Osteocyte (in vitro differentiated cells): ENCODE results near the gene RNF41. TPM values are rescaled to one million over a fixed set of nuclear protein-coding genes. Genes with fewer than 3 reads are reported as not detected.

Source experiments
- DNase-seq: peaks from one replicate; pipeline ENCODE4 v3.0.0; 2021; ENCODE audit warnings: mixed read lengths; ENCODE audit not compliant: unreplicated experiment; ENCODE audit errors: extremely low spot score
- H3K27ac Mint-ChIP-seq: one replicate; pipeline ENCODE4 v1.8.0; 2021; ENCODE audit warnings: mild to moderate bottlenecking, mixed read lengths; ENCODE audit not compliant: unreplicated experiment
- H3K27me3 Mint-ChIP-seq: one replicate; pipeline ENCODE4 v1.8.0; 2021; ENCODE audit warnings: mixed read lengths; ENCODE audit not compliant: unreplicated experiment
- H3K36me3 Mint-ChIP-seq: one replicate; pipeline ENCODE4 v1.8.0; 2021; ENCODE audit warnings: mixed read lengths; ENCODE audit not compliant: unreplicated experiment
- H3K4me1 Mint-ChIP-seq: one replicate; pipeline ENCODE4 v1.8.0; 2021; ENCODE audit warnings: mixed read lengths; ENCODE audit not compliant: unreplicated experiment
- H3K4me3 Mint-ChIP-seq: one replicate; pipeline ENCODE4 v1.8.0; 2021; ENCODE audit warnings: mild to moderate bottlenecking, moderate library complexity, mixed read lengths; ENCODE audit not compliant: unreplicated experiment
- H3K9me3 Mint-ChIP-seq: one replicate; pipeline ENCODE4 v1.8.0; 2021; ENCODE audit warnings: mixed read lengths; ENCODE audit not compliant: unreplicated experiment
- CTCF ChIP-seq: fragments of 200-600 bp; sonication (generic); IDR thresholded peaks from 2 replicates; pipeline ENCODE4 v1.5.0; 2021; ENCODE audit warnings: antibody characterized with exemption, mild to moderate bottlenecking, moderate library complexity
- total RNA-seq: library from RNA; stranded (reverse); gene quantifications from 2 replicates; pipeline ENCODE4 v1.2.1, GENCODE V29; 2021

Gene RNF41
- total RNA-seq, 1 donor from 2014 or later = 71.2 TPM

- peak overlapping the region; percentile 81 for H3K4me3 Mint-ChIP-seq
- H3K27me3 Mint-ChIP-seq = no peaks in the 10 kb centered on the region
- no peak for DNase-seq
- peaks cover 25% of the 10 kb centered on the region for H3K36me3 Mint-ChIP-seq
- H3K27ac Mint-ChIP-seq = peak overlapping the region; percentile 87
- TF ChIP-seq CTCF = no peak
- H3K9me3 Mint-ChIP-seq = no peaks in the 10 kb centered on the region
- H3K4me1 Mint-ChIP-seq = peaks cover 33% of the 10 kb centered on the region
These were observed 33.5 kb downstream of the RNF41 start for GRCh38 chr12:56188131-56188777.

- no peak for TF ChIP-seq CTCF
- Mint-ChIP-seq H3K27me3 (no peaks in the 10 kb centered on the region), H3K4me1 (peaks cover 28% of the 10 kb centered on the region), H3K36me3 (peaks cover 28% of the 10 kb centered on the region), H3K4me3 (peak overlapping the region; percentile 29), H3K27ac (no peak overlapping the region), H3K9me3 (no peaks in the 10 kb centered on the region)
- DNase-seq = no peak
These were observed 34.8 kb downstream of the RNF41 start for GRCh38 chr12:56186957-56187356.

GRCh38 chr12:56178347-56178746 lies 43.4 kb downstream of the RNF41 start:
- no peak for TF ChIP-seq CTCF
- H3K36me3 Mint-ChIP-seq = peaks cover 56% of the 10 kb centered on the region
- no peak overlapping the region for H3K4me3 Mint-ChIP-seq
- no peaks in the 10 kb centered on the region for H3K9me3 Mint-ChIP-seq
- no peaks in the 10 kb centered on the region for H3K4me1 Mint-ChIP-seq
- no peak for DNase-seq
- no peaks in the 10 kb centered on the region for H3K27me3 Mint-ChIP-seq
- H3K27ac Mint-ChIP-seq = no peak overlapping the region

GRCh38 chr12:56172839-56173238 lies 48.9 kb downstream of the RNF41 start:
- Mint-ChIP-seq H3K27ac (no peak overlapping the region), H3K27me3 (no peaks in the 10 kb centered on the region), H3K4me3 (no peak overlapping the region), H3K36me3 (peaks cover 45% of the 10 kb centered on the region), H3K9me3 (no peaks in the 10 kb centered on the region), H3K4me1 (no peaks in the 10 kb centered on the region)
- TF ChIP-seq CTCF = no peak
- no peak for DNase-seq

- H3K9me3 Mint-ChIP-seq = no peaks in the 10 kb centered on the region
- no peak overlapping the region for H3K4me3 Mint-ChIP-seq
- no peaks in the 10 kb centered on the region for H3K27me3 Mint-ChIP-seq
- peaks cover 2% of the 10 kb centered on the region for H3K4me1 Mint-ChIP-seq
- no peak overlapping the region for H3K27ac Mint-ChIP-seq
- H3K36me3 Mint-ChIP-seq = peaks cover 43% of the 10 kb centered on the region
- no peak for TF ChIP-seq CTCF
- no peak for DNase-seq
These were observed 52.4 kb downstream of the RNF41 start for GRCh38 chr12:56169229-56169759.
